ENCODE data around the gene SLC9A8. TPM values are rescaled to one million over a fixed set of nuclear protein-coding genes. Genes with fewer than 3 reads are reported as not detected.

SLC9A8 gene, protein sequence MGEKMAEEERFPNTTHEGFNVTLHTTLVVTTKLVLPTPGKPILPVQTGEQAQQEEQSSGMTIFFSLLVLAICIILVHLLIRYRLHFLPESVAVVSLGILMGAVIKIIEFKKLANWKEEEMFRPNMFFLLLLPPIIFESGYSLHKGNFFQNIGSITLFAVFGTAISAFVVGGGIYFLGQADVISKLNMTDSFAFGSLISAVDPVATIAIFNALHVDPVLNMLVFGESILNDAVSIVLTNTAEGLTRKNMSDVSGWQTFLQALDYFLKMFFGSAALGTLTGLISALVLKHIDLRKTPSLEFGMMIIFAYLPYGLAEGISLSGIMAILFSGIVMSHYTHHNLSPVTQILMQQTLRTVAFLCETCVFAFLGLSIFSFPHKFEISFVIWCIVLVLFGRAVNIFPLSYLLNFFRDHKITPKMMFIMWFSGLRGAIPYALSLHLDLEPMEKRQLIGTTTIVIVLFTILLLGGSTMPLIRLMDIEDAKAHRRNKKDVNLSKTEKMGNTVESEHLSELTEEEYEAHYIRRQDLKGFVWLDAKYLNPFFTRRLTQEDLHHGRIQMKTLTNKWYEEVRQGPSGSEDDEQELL
- polyA plus RNA-seq (2013) = 3.5 TPM in 2 replicates

DNA sequence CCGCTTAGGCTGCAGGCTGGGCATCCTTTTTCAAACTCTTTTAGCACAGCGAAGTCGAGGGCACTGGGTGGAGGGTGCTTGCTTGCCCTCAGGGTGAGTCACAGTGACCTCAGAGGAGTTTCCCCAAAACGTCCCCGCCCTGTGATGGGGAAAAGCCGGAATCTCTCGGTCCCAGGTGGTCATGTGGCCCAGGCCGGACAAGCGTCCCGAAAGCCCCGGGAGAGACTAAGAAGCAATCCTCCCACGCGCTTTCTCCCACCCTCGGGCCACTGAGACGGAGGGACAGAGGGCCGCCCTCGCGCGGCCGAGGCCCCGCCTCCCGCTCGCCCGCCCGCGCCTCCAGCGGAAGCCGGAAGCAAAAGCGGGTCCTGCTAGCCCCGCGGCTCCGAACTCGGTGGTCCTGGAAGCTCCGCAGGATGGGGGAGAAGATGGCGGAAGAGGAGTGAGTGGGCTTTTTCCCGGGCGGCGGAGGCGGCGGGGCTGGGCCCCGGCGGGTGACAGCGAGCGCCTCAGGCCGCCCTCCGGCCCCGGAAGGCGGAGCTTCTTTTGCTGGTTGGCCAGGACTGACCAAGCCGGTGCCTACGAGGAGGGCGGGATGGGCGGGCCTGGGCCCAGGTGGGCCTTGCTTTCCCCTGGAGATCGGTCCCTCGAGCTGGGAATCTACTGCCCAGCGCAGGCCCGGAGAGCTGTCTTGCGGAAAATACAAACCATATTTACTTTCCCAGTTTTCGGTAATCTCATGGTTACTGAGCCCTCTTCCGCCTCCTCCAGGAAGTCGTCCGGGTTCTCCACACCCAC, at the start of gene SLC9A8:
Gene SLC9A8 (plus strand): TSS at position 322 of the 798 bp plus-strand sequence. CDS start 95 bp downstream, at position 417.
- no CpG with 5 or more reads among the region's 61 CpGs for WGBS (ENCODE audit: extremely low coverage, insufficient coverage, insufficient read length)
- H3K9me3 ChIP-seq (ENCODE audit: insufficient read depth, low read depth, low read length) = no peaks in the 10 kb centered on the region
- peaks cover 12% of the 10 kb centered on the region for H3K79me1 ChIP-seq (ENCODE audit: low read length)
- H3K14ac ChIP-seq (ENCODE audit: low read length) = peak within 1 kb of the TSS; percentile 77
- peaks cover 7 to 8% of the 10 kb centered on the region in 2 experiments for H3K36me3 ChIP-seq (ENCODE audit: control insufficient read depth in 1 of 2, insufficient read depth in 2 of 2, low read length in 2 of 2)
- H2BK120ac ChIP-seq (ENCODE audit: insufficient read depth, low read length, poor library complexity) = peak within 1 kb of the TSS; percentile 81
- peak within 1 kb of the TSS; percentile 90 for H4K12ac ChIP-seq (ENCODE audit: low read depth, low read length)
- H3K27ac ChIP-seq (ENCODE audit: low read depth, low read length) = peak within 1 kb of the TSS; percentile 81
- peak within 1 kb of the TSS; percentile 68 for H3K4me3 ChIP-seq (ENCODE audit: low read depth, low read length)
- peak within 1 kb of the TSS; percentile 67 for H3K4me2 ChIP-seq (ENCODE audit: low read length)
- H2AFZ ChIP-seq (ENCODE audit: insufficient read depth, low read length, poor library complexity) = peak within 1 kb of the TSS; percentile 77
- no peaks in the 10 kb centered on the region for H3K27me3 ChIP-seq (ENCODE audit: insufficient read depth, low read length)
- no peak within 1 kb of the TSS for H3K23ac ChIP-seq (ENCODE audit: low read length)
- H2BK12ac ChIP-seq (ENCODE audit: low read length) = peak within 1 kb of the TSS; percentile 51
- H2AK5ac ChIP-seq (ENCODE audit: low read length) = no peak within 1 kb of the TSS
- H3K18ac ChIP-seq (ENCODE audit: low read length) = peak within 1 kb of the TSS; percentile 72
- peaks cover 10 to 16% of the 10 kb centered on the region in 2 experiments for H3K4me1 ChIP-seq (ENCODE audit: control insufficient read depth in 1 of 2, insufficient read depth in 2 of 2, low read length in 2 of 2)
- H3K79me2 ChIP-seq (ENCODE audit: control insufficient read depth, insufficient read depth, low read length, poor library complexity) = peaks cover 9% of the 10 kb centered on the region
- peak; percentile 94 to 96 for DNase-seq
- H4K91ac ChIP-seq (ENCODE audit: low read depth, low read length) = peak within 1 kb of the TSS; percentile 76
- peak within 1 kb of the TSS; percentile 87 for H2BK5ac ChIP-seq (ENCODE audit: low read depth, low read length, poor library complexity)
- H4K8ac ChIP-seq (ENCODE audit: low read depth, low read length) = peak within 1 kb of the TSS; percentile 95
- peak within 1 kb of the TSS; percentile 78 for H3K4ac ChIP-seq (ENCODE audit: low read depth, low read length)
- peak within 1 kb of the TSS; percentile 74 for H3K9ac ChIP-seq (ENCODE audit: low read length)

DNA sequence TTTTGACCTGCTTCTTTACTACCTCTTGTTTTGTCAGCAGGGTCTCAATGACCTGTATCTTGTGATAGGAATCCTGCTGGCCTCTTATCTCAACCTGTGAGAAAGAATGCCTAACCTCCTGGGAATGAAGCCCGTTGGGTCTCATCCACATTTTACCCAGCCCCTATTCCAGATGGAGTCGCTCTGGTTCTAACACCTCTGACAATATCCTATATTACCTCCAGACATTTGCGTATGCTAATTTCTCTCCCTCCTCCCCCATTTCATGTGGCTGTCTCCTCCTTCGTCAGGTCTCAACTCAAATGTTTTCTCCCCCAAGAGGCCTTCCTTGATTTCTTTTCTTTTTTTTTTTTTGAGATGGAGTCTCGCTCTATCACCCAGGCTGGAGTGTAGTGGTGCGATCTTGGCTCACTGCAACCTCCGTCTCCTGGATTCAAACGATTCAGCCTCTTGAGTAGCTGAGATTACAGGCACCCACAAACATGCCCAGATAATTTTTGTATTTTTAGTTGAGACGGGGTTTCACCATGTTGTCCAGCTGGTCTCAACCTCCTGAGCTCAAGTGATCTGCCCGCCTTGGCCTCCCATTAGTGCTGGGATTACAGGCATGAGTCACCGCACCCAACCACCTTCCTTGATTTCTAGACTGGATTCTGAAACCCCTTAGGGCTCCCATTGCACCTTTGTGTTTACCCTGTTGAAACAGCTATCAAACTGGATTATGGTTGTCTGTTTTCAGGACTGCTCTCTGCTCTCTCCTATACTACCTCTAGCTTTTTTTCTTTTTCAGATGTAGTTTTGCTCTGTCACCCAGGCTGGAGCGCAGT, 49.5 kb upstream of the SLC9A8 start:
- Histone ChIP-seq H3K27me3 (ENCODE audit: insufficient read depth, low read length) (no peaks in the 10 kb centered on the region), H3K23ac (ENCODE audit: low read length) (no peak overlapping the region), H3K36me3 (ENCODE audit: control insufficient read depth in 1 of 2, insufficient read depth in 2 of 2, low read length in 2 of 2) (no peaks in the 10 kb centered on the region), H3K4me3 (ENCODE audit: low read depth, low read length) (no peak overlapping the region), H2BK12ac (ENCODE audit: low read length) (no peak overlapping the region), H3K18ac (ENCODE audit: low read length) (no peak overlapping the region), H3K27ac (ENCODE audit: low read depth, low read length) (peak overlapping the region; percentile 70), H2BK5ac (ENCODE audit: low read depth, low read length, poor library complexity) (peak overlapping the region; percentile 10), H3K14ac (ENCODE audit: low read length) (no peak overlapping the region), H2AK5ac (ENCODE audit: low read length) (no peak overlapping the region), H2BK120ac (ENCODE audit: insufficient read depth, low read length, poor library complexity) (no peak overlapping the region), H3K4ac (ENCODE audit: low read depth, low read length) (no peak overlapping the region), H3K9ac (ENCODE audit: low read length) (no peak overlapping the region), H4K8ac (ENCODE audit: low read depth, low read length) (no peak overlapping the region), H4K91ac (ENCODE audit: low read depth, low read length) (no peak overlapping the region), H3K4me2 (ENCODE audit: low read length) (peak overlapping the region; percentile 6), H3K79me1 (ENCODE audit: low read length) (peaks cover 3% of the 10 kb centered on the region), H3K79me2 (ENCODE audit: control insufficient read depth, insufficient read depth, low read length, poor library complexity) (no peaks in the 10 kb centered on the region), H3K9me3 (ENCODE audit: insufficient read depth, low read depth, low read length) (peaks cover 3% of the 10 kb centered on the region), H3K4me1 (ENCODE audit: control insufficient read depth in 1 of 2, insufficient read depth in 2 of 2, low read length in 2 of 2) (peaks cover 12 to 15% of the 10 kb centered on the region in 2 experiments), H2AFZ (ENCODE audit: insufficient read depth, low read length, poor library complexity) (no peak overlapping the region), H4K12ac (ENCODE audit: low read depth, low read length) (no peak overlapping the region)
- no CpG with 5 or more reads among the region's 12 CpGs for WGBS (ENCODE audit: extremely low coverage, insufficient coverage, insufficient read length)
- peak; percentile 93 for DNase-seq

DNA sequence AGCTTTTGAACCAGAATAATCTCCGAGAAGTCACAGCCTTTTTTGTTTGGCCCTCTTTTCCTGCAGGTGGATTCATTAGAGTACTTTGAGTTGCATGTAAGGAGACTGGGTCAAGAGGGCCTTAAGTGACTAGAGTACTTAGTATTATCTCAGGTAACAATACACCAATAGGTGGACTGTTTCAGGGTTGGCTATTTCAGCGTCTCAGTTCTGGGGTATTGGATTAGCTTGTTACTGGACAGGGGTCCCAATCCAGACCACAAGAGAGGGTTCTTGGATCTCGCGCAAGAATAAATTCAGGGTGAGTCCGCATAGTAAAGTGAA, 47.3 kb upstream of the SLC9A8 start:
- Histone ChIP-seq H3K23ac (ENCODE audit: low read length) (no peak overlapping the region), H2AK5ac (ENCODE audit: low read length) (no peak overlapping the region), H2BK120ac (ENCODE audit: insufficient read depth, low read length, poor library complexity) (no peak overlapping the region), H3K27ac (ENCODE audit: low read depth, low read length) (no peak overlapping the region), H3K4me2 (ENCODE audit: low read length) (no peak overlapping the region), H2BK12ac (ENCODE audit: low read length) (no peak overlapping the region), H3K79me2 (ENCODE audit: control insufficient read depth, insufficient read depth, low read length, poor library complexity) (no peaks in the 10 kb centered on the region), H2BK5ac (ENCODE audit: low read depth, low read length, poor library complexity) (no peak overlapping the region), H3K4ac (ENCODE audit: low read depth, low read length) (no peak overlapping the region), H2AFZ (ENCODE audit: insufficient read depth, low read length, poor library complexity) (no peak overlapping the region), H3K18ac (ENCODE audit: low read length) (no peak overlapping the region), H3K79me1 (ENCODE audit: low read length) (peaks cover 4% of the 10 kb centered on the region), H4K12ac (ENCODE audit: low read depth, low read length) (no peak overlapping the region), H3K9ac (ENCODE audit: low read length) (no peak overlapping the region), H3K9me3 (ENCODE audit: insufficient read depth, low read depth, low read length) (no peaks in the 10 kb centered on the region), H3K27me3 (ENCODE audit: insufficient read depth, low read length) (no peaks in the 10 kb centered on the region), H4K91ac (ENCODE audit: low read depth, low read length) (no peak overlapping the region), H3K4me1 (ENCODE audit: control insufficient read depth in 1 of 2, insufficient read depth in 2 of 2, low read length in 2 of 2) (peaks cover 12 to 15% of the 10 kb centered on the region in 2 experiments), H4K8ac (ENCODE audit: low read depth, low read length) (no peak overlapping the region), H3K4me3 (ENCODE audit: low read depth, low read length) (no peak overlapping the region), H3K14ac (ENCODE audit: low read length) (no peak overlapping the region), H3K36me3 (ENCODE audit: control insufficient read depth in 1 of 2, insufficient read depth in 2 of 2, low read length in 2 of 2) (no peaks in the 10 kb centered on the region)
- DNase-seq = no peak
- WGBS (ENCODE audit: extremely low coverage, insufficient coverage, insufficient read length) = no CpG with 5 or more reads among the region's 5 CpGs

Data from trophoblast cell (in vitro differentiated cells and primary cell).